Mesenchymal stem cell (in vitro differentiated cells and primary cell): ENCODE results near the gene TRPM1.
A peak's percentile ranks its signal among the peaks of the same experiment; 100 is the strongest.

Experiments
- DNase-seq: peaks from one replicate; pipeline ENCODE4 v3.0.0-alpha.2; 2013
- H2AFZ ChIP-seq: one replicate; pipeline ENCODE4 v1.6.1; 2013; ENCODE audit warnings: low read depth, mild to moderate bottlenecking, control low read depth, inconsistent platforms, low read length, moderate library complexity
- H2AK5ac ChIP-seq: 2 replicates; pipeline ENCODE4 v1.6.1; 2013; ENCODE audit warnings: low read length, moderate library complexity, mild to moderate bottlenecking, inconsistent platforms; ENCODE audit not compliant: severe bottlenecking
- H2BK120ac ChIP-seq: one replicate; pipeline ENCODE4 v1.6.1; 2013; ENCODE audit warnings: low read depth, mild to moderate bottlenecking, inconsistent platforms, low read length, moderate library complexity
- H2BK12ac ChIP-seq, 2 experiments: one replicate each; pipeline ENCODE4 v1.6.1; 2013; ENCODE audit warnings: inconsistent platforms in 2 of 2, low read length in 2 of 2, mild to moderate bottlenecking in 2 of 2, moderate library complexity in 2 of 2, control low read depth in 1 of 2
- H2BK15ac ChIP-seq: one replicate; pipeline ENCODE4 v1.6.1; 2013; ENCODE audit warnings: mild to moderate bottlenecking, low read depth, inconsistent platforms; ENCODE audit not compliant: poor library complexity, severe bottlenecking
- H2BK5ac ChIP-seq: 2 replicates; pipeline ENCODE4 v1.6.1; 2013; ENCODE audit warnings: low read depth, mild to moderate bottlenecking, low read length, control low read depth, inconsistent platforms; ENCODE audit not compliant: poor library complexity, severe bottlenecking
- H3K14ac ChIP-seq, 2 experiments: one replicate each; pipeline ENCODE4 v1.6.1; 2013; ENCODE audit warnings: inconsistent platforms in 2 of 2, low read length in 2 of 2, control low read depth in 1 of 2, mild to moderate bottlenecking in 1 of 2, moderate library complexity in 1 of 2
- H3K18ac ChIP-seq, 2 experiments: one replicate each; pipeline ENCODE4 v1.6.1; 2013; ENCODE audit warnings: inconsistent platforms in 2 of 2, low read length in 2 of 2, control low read depth in 1 of 2, low read depth in 1 of 2, mild to moderate bottlenecking in 1 of 2
- H3K23ac ChIP-seq, 2 experiments: one replicate each; pipeline ENCODE4 v1.6.1; 2013; ENCODE audit warnings: inconsistent platforms in 2 of 2, low read length in 2 of 2, mild to moderate bottlenecking in 2 of 2, moderate library complexity in 2 of 2, control low read depth in 1 of 2
- H3K27ac ChIP-seq: 2 replicates; pipeline ENCODE4 v1.5.1; 2013; ENCODE audit warnings: mild to moderate bottlenecking, moderate library complexity, low read length, control low read depth, inconsistent platforms; ENCODE audit not compliant: poor library complexity, severe bottlenecking
- H3K27me3 ChIP-seq, 2 experiments: 2 replicates each; pipeline versions ENCODE4 v1.6.1 to v1.7.0; 2013; ENCODE audit warnings: low read length in 2 of 2, mild to moderate bottlenecking in 2 of 2, moderate library complexity in 2 of 2, control low read depth in 1 of 2, inconsistent platforms in 1 of 2; ENCODE audit not compliant: control insufficient read depth in 1 of 2, insufficient read depth in 1 of 2
- H3K36me3 ChIP-seq, 2 experiments: 2 replicates each; pipeline versions ENCODE4 v1.6.1 to v1.7.0; 2013; ENCODE audit warnings: low read length in 2 of 2, control low read depth in 1 of 2, inconsistent platforms in 1 of 2, low read depth in 1 of 2, mild to moderate bottlenecking in 1 of 2; ENCODE audit not compliant: insufficient read depth in 2 of 2, control insufficient read depth in 1 of 2
- H3K4ac ChIP-seq, 2 experiments: one replicate each; pipeline ENCODE4 v1.6.1; 2013; ENCODE audit warnings: inconsistent platforms in 2 of 2, low read length in 2 of 2, mild to moderate bottlenecking in 2 of 2, moderate library complexity in 2 of 2, control low read depth in 1 of 2, low read depth in 1 of 2
- H3K4me1 ChIP-seq: 2 replicates; pipeline ENCODE4 v1.6.1; 2013; ENCODE audit warnings: low read depth, low read length, control low read depth; ENCODE audit not compliant: control insufficient read depth, insufficient read depth
- H3K4me2 ChIP-seq: 2 replicates; pipeline ENCODE4 v1.6.1; 2013; ENCODE audit warnings: low read length, mild to moderate bottlenecking, inconsistent platforms; ENCODE audit not compliant: poor library complexity, severe bottlenecking
- H3K4me3 ChIP-seq, 2 experiments: 2 replicates each; pipeline versions ENCODE4 v1.5.1 to v1.7.0; 2013; ENCODE audit warnings: low read length in 2 of 2, mild to moderate bottlenecking in 2 of 2, control low read depth in 1 of 2, low read depth in 1 of 2; ENCODE audit not compliant: insufficient read depth in 1 of 2
- H3K79me1 ChIP-seq: replicated peaks from 2 replicates; pipeline ENCODE4 v1.6.1; 2013; ENCODE audit warnings: mild to moderate bottlenecking, control low read depth, low read length, inconsistent platforms; ENCODE audit not compliant: poor library complexity, severe bottlenecking
- H3K9ac ChIP-seq: 2 replicates; pipeline ENCODE4 v1.7.0; 2013; ENCODE audit warnings: mild to moderate bottlenecking, low read length, moderate library complexity
- H3K9me3 ChIP-seq: 2 replicates; pipeline ENCODE4 v1.7.0; 2013; ENCODE audit warnings: mild to moderate bottlenecking, low read length; ENCODE audit not compliant: control insufficient read depth
- H4K8ac ChIP-seq: one replicate; pipeline ENCODE4 v1.6.1; 2013; ENCODE audit warnings: inconsistent platforms, mild to moderate bottlenecking, low read length, moderate library complexity
- H4K91ac ChIP-seq: one replicate; pipeline ENCODE4 v1.6.1; 2013; ENCODE audit warnings: mild to moderate bottlenecking, low read length, inconsistent platforms
- WGBS: methylation state at CpG from one replicate; pipeline ENCODE4 v1.1.7; 2013; ENCODE audit warnings: mixed read lengths; 5-methylcytosine and 5-hydroxymethylcytosine counted together

Gene TRPM1

GRCh38 chr15:31104003-31104402 is 2.5 kb upstream of the TRPM1 start:
- H3K9ac ChIP-seq, result no peak overlapping the region
- no peak for DNase-seq
- no peak overlapping the region for H4K91ac ChIP-seq
- H3K4ac ChIP-seq, result no peak overlapping the region
- H4K8ac ChIP-seq, result no peak overlapping the region
- peak overlapping the region; percentile 39 for H2BK5ac ChIP-seq
- no peaks in the 10 kb centered on the region for H3K79me1 ChIP-seq
- H2AK5ac ChIP-seq, result peak overlapping the region; percentile 98
- H3K14ac ChIP-seq, result peak overlapping the region in 1 of 2 experiments; percentile 15
- H3K4me2 ChIP-seq, result no peak overlapping the region
- WGBS, result 88% methylated on average over 6 of the region's 6 CpGs
- H2BK120ac ChIP-seq, result no peak overlapping the region
- H2BK15ac ChIP-seq, result no peak overlapping the region
- no peak overlapping the region for H2AFZ ChIP-seq
- H3K27me3 ChIP-seq, result peaks cover 0 to 22% of the 10 kb centered on the region in 2 experiments
- no peak overlapping the region for H3K23ac ChIP-seq
- H3K4me1 ChIP-seq, result peaks cover 20% of the 10 kb centered on the region
- no peaks in the 10 kb centered on the region for H3K36me3 ChIP-seq
- H3K18ac ChIP-seq, result no peak overlapping the region
- peak overlapping the region; percentile 21 for H3K27ac ChIP-seq
- peaks cover 2% of the 10 kb centered on the region for H3K9me3 ChIP-seq
- H2BK12ac ChIP-seq, result no peak overlapping the region
- no peak overlapping the region for H3K4me3 ChIP-seq

DNA sequence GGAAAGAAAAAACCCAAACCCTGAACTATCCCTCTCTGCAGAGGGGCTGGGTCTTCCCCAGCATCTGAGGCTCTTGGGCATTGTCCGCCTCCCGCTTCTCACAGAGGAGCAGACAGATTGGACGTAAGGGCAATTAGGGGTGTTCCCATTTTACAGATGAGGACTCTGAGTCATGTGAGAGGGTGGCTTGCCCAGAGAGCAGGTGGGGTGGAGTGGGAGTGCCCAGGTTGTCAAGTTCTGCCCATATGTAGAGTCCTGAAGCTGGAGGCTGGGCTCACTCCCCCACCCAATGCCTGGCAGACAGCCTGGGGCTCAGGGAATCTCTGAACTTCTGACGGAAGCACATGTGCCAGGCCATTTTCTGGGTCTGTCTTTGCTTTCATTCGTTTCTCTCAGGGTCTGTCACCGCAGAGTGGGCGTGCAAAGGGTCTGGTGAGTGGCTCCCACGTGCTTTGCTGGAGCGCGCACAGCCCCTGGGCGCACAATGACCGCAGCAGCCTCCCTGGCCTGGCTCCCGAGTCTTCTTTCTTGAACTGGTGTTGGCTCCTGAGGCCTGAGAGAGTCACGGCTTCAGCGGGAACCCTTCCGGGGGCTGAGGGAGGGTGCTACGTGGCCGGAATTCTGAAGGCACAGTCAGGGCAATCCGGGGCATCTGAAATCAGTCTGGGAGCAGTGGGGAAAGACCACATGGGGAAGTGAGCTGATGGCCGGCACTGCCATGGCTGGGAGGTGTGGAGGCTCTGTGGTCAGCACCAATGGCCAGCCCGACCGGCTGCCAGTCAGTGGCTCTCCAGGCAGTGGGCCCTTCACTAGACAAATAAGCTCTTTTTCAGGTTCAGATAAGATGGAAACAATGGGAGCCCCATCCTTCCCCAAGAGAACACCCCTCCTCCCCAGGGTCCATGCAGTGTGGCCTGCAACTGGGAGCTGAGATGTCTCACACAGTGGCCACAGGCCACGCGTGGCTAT is 1.1 kb upstream of the TRPM1 start:
- Histone ChIP-seq H2AFZ (no peak overlapping the region), H3K27ac (no peak overlapping the region)

DNA sequence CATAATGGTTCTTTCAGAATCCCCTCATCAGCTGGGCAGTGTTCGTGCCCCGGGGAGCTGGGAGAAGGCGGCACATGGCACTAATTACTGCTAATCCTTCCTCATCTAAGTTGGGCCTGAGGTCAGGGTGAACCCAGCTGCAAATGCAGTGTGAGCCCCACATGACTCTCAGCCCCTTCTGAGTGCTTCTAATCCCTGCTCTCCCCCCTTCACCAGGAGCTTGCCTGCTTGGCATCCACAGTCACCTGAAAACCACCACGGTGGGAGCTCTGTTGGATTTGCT is 455 bp upstream of the TRPM1 start:
- Histone ChIP-seq H3K27me3 (peaks cover 0 to 25% of the 10 kb centered on the region in 2 experiments), H2BK15ac (no peak overlapping the region), H3K79me1 (no peaks in the 10 kb centered on the region), H3K27ac (no peak overlapping the region), H2AFZ (no peak overlapping the region), H3K4me3 (no peak overlapping the region), H3K9me3 (no peaks in the 10 kb centered on the region), H3K23ac (no peak overlapping the region), H3K9ac (no peak overlapping the region), H2AK5ac (peak overlapping the region; percentile 98), H2BK12ac (no peak overlapping the region), H3K14ac (no peak overlapping the region), H3K36me3 (no peaks in the 10 kb centered on the region), H3K4ac (no peak overlapping the region), H3K4me1 (peaks cover 26% of the 10 kb centered on the region), H2BK5ac (no peak overlapping the region), H3K4me2 (no peak overlapping the region), H3K18ac (no peak overlapping the region), H4K8ac (no peak overlapping the region), H2BK120ac (no peak overlapping the region), H4K91ac (no peak overlapping the region)
- 85% methylated on average over 4 of the region's 4 CpGs for WGBS
- DNase-seq, result no peak

More for the DNA sequence above, 1.1 kb upstream of the TRPM1 start:
- Histone ChIP-seq H3K9ac (no peak overlapping the region), H2BK120ac (no peak overlapping the region), H3K4me1 (peaks cover 25% of the 10 kb centered on the region), H3K9me3 (peaks cover 2% of the 10 kb centered on the region), H3K23ac (no peak overlapping the region), H3K4me2 (no peak overlapping the region), H2BK12ac (no peak overlapping the region), H3K36me3 (no peaks in the 10 kb centered on the region), H3K79me1 (no peaks in the 10 kb centered on the region), H4K91ac (no peak overlapping the region), H4K8ac (no peak overlapping the region), H3K14ac (no peak overlapping the region), H2BK15ac (no peak overlapping the region), H3K4ac (no peak overlapping the region), H3K18ac (no peak overlapping the region), H3K27me3 (peaks cover 0 to 25% of the 10 kb centered on the region in 2 experiments), H2AK5ac (peak overlapping the region; percentile 98), H2BK5ac (no peak overlapping the region), H3K4me3 (no peak overlapping the region)
- WGBS, result 91% methylated on average over 24 of the region's 24 CpGs
- no peak for DNase-seq

GRCh38 chr15:31100738-31101137 is 787 bp downstream of the TRPM1 start:
- 81% methylated on average over 6 of the region's 6 CpGs for WGBS

More at GRCh38 chr15:31100738-31101137, 787 bp downstream of the TRPM1 start:
- H3K4me3 ChIP-seq, result no peak overlapping the region
- H3K4me1 ChIP-seq, result peaks cover 31% of the 10 kb centered on the region
- no peaks in the 10 kb centered on the region for H3K9me3 ChIP-seq
- H2BK12ac ChIP-seq, result no peak overlapping the region
- no peak overlapping the region for H2AFZ ChIP-seq
- no peak overlapping the region for H2BK15ac ChIP-seq
- H3K18ac ChIP-seq, result no peak overlapping the region
- no peak for DNase-seq
- H3K23ac ChIP-seq, result no peak overlapping the region
- no peak overlapping the region for H3K9ac ChIP-seq
- H3K27me3 ChIP-seq, result peaks cover 0 to 22% of the 10 kb centered on the region in 2 experiments
- no peak overlapping the region for H3K14ac ChIP-seq
- H4K91ac ChIP-seq, result no peak overlapping the region
- no peak overlapping the region for H4K8ac ChIP-seq
- H2AK5ac ChIP-seq, result peak overlapping the region; percentile 57
- H3K36me3 ChIP-seq, result no peaks in the 10 kb centered on the region
- H3K27ac ChIP-seq, result no peak overlapping the region
- H3K4me2 ChIP-seq, result no peak overlapping the region
- H2BK5ac ChIP-seq, result no peak overlapping the region
- no peaks in the 10 kb centered on the region for H3K79me1 ChIP-seq
- no peak overlapping the region for H2BK120ac ChIP-seq
- H3K4ac ChIP-seq, result no peak overlapping the region
